ENCODE results near the gene VRK1.

VRK1 gene

DNA sequence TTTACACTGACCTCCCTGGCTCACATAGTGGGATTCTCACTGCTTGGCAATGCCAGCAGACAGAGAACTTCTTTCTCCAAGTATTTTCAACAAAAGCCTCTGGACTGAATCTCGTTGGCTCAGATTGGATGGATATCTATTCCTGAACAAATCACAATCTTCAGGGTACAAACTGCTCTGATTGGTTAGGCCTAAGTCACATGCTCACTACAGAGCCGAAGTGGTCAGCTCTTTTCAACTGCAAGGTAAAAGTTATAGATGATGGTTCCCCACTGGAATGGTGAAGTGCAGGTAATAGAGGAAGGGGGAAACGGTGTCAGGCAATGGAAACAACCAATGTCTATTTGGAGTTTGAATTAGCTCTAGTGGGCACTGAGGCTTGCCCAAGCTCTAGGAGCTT is 16.7 kb upstream of the VRK1 start:
- Histone ChIP-seq H2AFZ (ENCODE audit: low read length) (no peak overlapping the region), H3K27me3 (ENCODE audit: insufficient read depth, low read length, poor library complexity, severe bottlenecking) (no peaks in the 10 kb centered on the region), H3K36me3 (ENCODE audit: insufficient read depth, low read length) (no peaks in the 10 kb centered on the region), H3K4me1 (ENCODE audit: insufficient read depth, low read length, poor library complexity, severe bottlenecking) (no peaks in the 10 kb centered on the region), H3F3A (ENCODE audit: low read depth) (no peaks in the 10 kb centered on the region), H3K4me3 (ENCODE audit: low read length, poor library complexity, severe bottlenecking) (no peak overlapping the region), H3K4me2 (ENCODE audit: low read depth, low read length, poor library complexity, severe bottlenecking) (no peak overlapping the region), H4K20me1 (ENCODE audit: insufficient read depth, low read length, poor library complexity, severe bottlenecking) (no peaks in the 10 kb centered on the region), H3K9ac (ENCODE audit: low read depth, low read length, poor library complexity, severe bottlenecking) (no peak overlapping the region), H3K9me3 (ENCODE audit: insufficient read depth, low read depth, low read length) (no peaks in the 10 kb centered on the region), H3K79me2 (ENCODE audit: insufficient read depth, low read length) (no peaks in the 10 kb centered on the region), H3K9me2 (replicated peaks; ENCODE audit: low read depth, low read length) (no peaks in the 10 kb centered on the region)
- TF ChIP-seq, protein P1, sequence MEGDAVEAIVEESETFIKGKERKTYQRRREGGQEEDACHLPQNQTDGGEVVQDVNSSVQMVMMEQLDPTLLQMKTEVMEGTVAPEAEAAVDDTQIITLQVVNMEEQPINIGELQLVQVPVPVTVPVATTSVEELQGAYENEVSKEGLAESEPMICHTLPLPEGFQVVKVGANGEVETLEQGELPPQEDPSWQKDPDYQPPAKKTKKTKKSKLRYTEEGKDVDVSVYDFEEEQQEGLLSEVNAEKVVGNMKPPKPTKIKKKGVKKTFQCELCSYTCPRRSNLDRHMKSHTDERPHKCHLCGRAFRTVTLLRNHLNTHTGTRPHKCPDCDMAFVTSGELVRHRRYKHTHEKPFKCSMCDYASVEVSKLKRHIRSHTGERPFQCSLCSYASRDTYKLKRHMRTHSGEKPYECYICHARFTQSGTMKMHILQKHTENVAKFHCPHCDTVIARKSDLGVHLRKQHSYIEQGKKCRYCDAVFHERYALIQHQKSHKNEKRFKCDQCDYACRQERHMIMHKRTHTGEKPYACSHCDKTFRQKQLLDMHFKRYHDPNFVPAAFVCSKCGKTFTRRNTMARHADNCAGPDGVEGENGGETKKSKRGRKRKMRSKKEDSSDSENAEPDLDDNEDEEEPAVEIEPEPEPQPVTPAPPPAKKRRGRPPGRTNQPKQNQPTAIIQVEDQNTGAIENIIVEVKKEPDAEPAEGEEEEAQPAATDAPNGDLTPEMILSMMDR (conservative IDR thresholded peaks at IDR 0.05; ENCODE audit: low read length) = no peak
- TF ChIP-seq EZH2phosphoT487 (IDR thresholded peaks at IDR 0.05; ENCODE audit: borderline replicate concordance) = no peak

DNA sequence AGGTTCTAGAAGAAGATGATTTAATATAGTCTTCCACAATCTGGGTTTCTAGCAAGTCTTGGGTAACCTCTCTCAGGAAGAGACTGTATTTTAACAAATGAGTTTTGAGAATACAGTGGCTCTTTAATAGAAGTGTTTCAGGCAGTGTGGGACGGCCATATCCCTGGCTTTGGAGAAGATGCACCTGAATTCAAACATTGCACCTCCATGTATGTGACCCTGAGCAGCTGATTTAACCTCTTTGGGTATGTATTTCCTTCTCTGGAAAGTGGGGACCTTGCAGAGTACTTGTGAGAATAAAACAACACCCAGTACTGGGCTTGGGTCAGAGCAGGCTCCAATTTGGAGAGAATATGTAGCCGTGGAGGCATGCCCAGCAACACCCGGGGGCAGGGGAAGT is 15.8 kb upstream of the VRK1 start:
- no peak overlapping the region for H2AFZ ChIP-seq (ENCODE audit: low read length)
- no peak for TF ChIP-seq EZH2phosphoT487 (IDR thresholded peaks at IDR 0.05; ENCODE audit: borderline replicate concordance)
- TF ChIP-seq, protein P1 (conservative IDR thresholded peaks at IDR 0.05; ENCODE audit: low read length) = no peak

DNA sequence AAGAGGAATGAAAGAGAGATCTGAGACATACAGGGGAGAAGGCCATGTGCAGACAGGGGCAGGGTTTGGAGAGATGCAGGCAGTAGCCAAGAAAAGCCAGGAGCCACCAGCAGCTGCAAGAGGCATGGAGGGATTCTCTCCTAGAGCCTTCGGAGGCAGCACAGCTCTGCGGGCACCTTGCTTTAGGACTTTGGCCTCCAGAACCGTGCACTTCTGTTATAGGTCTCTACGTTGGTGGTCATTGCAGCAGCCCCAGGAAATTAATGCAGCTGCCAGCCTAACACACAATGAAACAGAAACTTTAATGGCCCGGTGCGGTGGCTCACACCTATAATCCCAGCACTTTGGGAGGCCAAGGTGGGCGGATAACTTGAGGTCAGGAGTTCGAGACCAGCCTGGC is 14.7 kb upstream of the VRK1 start:
- no peak for TF ChIP-seq EZH2phosphoT487 (IDR thresholded peaks at IDR 0.05; ENCODE audit: borderline replicate concordance)
- Histone ChIP-seq H3K4me3 (ENCODE audit: low read length, poor library complexity, severe bottlenecking) (no peak overlapping the region), H3F3A (ENCODE audit: low read depth) (no peaks in the 10 kb centered on the region), H4K20me1 (ENCODE audit: insufficient read depth, low read length, poor library complexity, severe bottlenecking) (no peaks in the 10 kb centered on the region), H3K9me2 (replicated peaks; ENCODE audit: low read depth, low read length) (no peaks in the 10 kb centered on the region), H3K9me3 (ENCODE audit: insufficient read depth, low read depth, low read length) (no peaks in the 10 kb centered on the region), H3K36me3 (ENCODE audit: insufficient read depth, low read length) (no peaks in the 10 kb centered on the region), H3K27me3 (ENCODE audit: insufficient read depth, low read length, poor library complexity, severe bottlenecking) (no peaks in the 10 kb centered on the region), H3K4me1 (ENCODE audit: insufficient read depth, low read length, poor library complexity, severe bottlenecking) (no peaks in the 10 kb centered on the region), H3K9ac (ENCODE audit: low read depth, low read length, poor library complexity, severe bottlenecking) (no peak overlapping the region), H3K4me2 (ENCODE audit: low read depth, low read length, poor library complexity, severe bottlenecking) (no peak overlapping the region), H3K79me2 (ENCODE audit: insufficient read depth, low read length) (no peaks in the 10 kb centered on the region), H2AFZ (ENCODE audit: low read length) (no peak overlapping the region)

More for the DNA sequence above, 15.8 kb upstream of the VRK1 start:
- H3K4me2 ChIP-seq (ENCODE audit: low read depth, low read length, poor library complexity, severe bottlenecking) = no peak overlapping the region
- no peaks in the 10 kb centered on the region for H3K4me1 ChIP-seq (ENCODE audit: insufficient read depth, low read length, poor library complexity, severe bottlenecking)
- H3F3A ChIP-seq (ENCODE audit: low read depth) = no peaks in the 10 kb centered on the region
- H3K79me2 ChIP-seq (ENCODE audit: insufficient read depth, low read length) = no peaks in the 10 kb centered on the region
- H3K9ac ChIP-seq (ENCODE audit: low read depth, low read length, poor library complexity, severe bottlenecking) = no peak overlapping the region
- H3K9me2 ChIP-seq (replicated peaks; ENCODE audit: low read depth, low read length) = no peaks in the 10 kb centered on the region
- H4K20me1 ChIP-seq (ENCODE audit: insufficient read depth, low read length, poor library complexity, severe bottlenecking) = no peaks in the 10 kb centered on the region
- H3K27me3 ChIP-seq (ENCODE audit: insufficient read depth, low read length, poor library complexity, severe bottlenecking) = no peaks in the 10 kb centered on the region
- no peak overlapping the region for H3K4me3 ChIP-seq (ENCODE audit: low read length, poor library complexity, severe bottlenecking)
- no peaks in the 10 kb centered on the region for H3K9me3 ChIP-seq (ENCODE audit: insufficient read depth, low read depth, low read length)
- no peaks in the 10 kb centered on the region for H3K36me3 ChIP-seq (ENCODE audit: insufficient read depth, low read length)

Data from Loucy (cell line).